Astrocyte of the cerebellum (primary cell): ENCODE results near the gene TRIM9.

Experiments
- DNase-seq: peaks from one replicate; pipeline ENCODE4 v3.0.0-alpha.2; 2011; ENCODE audit warnings: low read depth
- H3K4me3 ChIP-seq: 2 replicates; pipeline ENCODE4 v1.5.1; 2011; ENCODE audit warnings: mild to moderate bottlenecking, low read depth, low read length, moderate library complexity
- in situ Hi-C: cut with HindIII; loops from 2 replicates; pipeline ENCODE4 v1.10.0; 2017; ENCODE audit warnings: low sequenced_read_pairs
- TF ChIP-seq, protein P1 (sequence below): IDR thresholded peaks from 2 replicates; pipeline ENCODE4 v1.5.1; 2012; ENCODE audit warnings: low read length, low read depth, moderate library complexity, mild to moderate bottlenecking; ENCODE audit errors: missing control alignments

The TRIM9 gene

GRCh38 chr14:51079489-51079888 lies 15.4 kb downstream of the TRIM9 start:
- H3K4me3 ChIP-seq: no peak overlapping the region
- TF ChIP-seq, protein P1, sequence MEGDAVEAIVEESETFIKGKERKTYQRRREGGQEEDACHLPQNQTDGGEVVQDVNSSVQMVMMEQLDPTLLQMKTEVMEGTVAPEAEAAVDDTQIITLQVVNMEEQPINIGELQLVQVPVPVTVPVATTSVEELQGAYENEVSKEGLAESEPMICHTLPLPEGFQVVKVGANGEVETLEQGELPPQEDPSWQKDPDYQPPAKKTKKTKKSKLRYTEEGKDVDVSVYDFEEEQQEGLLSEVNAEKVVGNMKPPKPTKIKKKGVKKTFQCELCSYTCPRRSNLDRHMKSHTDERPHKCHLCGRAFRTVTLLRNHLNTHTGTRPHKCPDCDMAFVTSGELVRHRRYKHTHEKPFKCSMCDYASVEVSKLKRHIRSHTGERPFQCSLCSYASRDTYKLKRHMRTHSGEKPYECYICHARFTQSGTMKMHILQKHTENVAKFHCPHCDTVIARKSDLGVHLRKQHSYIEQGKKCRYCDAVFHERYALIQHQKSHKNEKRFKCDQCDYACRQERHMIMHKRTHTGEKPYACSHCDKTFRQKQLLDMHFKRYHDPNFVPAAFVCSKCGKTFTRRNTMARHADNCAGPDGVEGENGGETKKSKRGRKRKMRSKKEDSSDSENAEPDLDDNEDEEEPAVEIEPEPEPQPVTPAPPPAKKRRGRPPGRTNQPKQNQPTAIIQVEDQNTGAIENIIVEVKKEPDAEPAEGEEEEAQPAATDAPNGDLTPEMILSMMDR: no peak
- no peak for DNase-seq
- in situ Hi-C loops: no loop called here

DNA sequence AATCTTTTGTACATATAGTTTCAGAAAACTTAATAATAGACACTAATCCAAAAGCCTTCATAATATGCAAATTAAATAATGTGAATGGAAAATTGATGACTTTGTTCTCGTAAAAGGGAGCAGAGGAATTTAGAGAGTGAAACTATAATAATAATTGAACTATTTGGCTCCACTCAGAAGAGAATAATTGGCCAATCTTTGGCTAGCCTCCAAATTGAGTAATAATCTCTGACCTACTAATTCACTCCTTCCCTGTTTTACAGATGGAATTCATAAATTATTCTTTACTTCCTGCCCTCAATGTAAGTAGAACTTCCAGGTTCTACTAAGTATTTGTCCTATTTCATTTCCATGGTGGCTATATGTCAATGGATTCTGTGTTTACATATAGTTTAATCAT lies 15.8 kb downstream of the TRIM9 start:
- in situ Hi-C loops: no loop called here
- TF ChIP-seq, protein P1: no peak
- H3K4me3 ChIP-seq: no peak overlapping the region
- no peak for DNase-seq

GRCh38 chr14:51074701-51075385 lies 20.1 kb downstream of the TRIM9 start:
- TF ChIP-seq, protein P1: no peak
- no peak overlapping the region for H3K4me3 ChIP-seq
- DNase-seq: no peak
- in situ Hi-C loops: no loop called here

DNA sequence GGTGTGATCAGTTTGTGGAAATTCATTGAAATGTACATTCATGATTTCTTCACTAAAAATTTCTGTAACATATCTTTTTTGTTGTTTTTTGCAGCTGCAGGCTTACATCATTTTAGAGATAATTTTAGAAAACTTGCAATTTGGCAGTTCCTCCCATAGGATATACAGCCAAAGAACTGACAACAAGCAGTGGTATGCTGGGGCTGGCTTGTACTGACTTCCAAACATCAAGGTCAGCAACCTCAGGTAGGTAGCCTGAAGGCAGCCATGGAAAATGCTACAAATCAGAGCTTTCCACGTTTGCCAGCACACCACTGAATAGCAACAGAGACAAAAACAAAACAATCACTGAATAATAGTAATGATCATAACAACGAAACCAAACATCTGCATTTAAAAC lies 21.2 kb downstream of the TRIM9 start:
- no peak for DNase-seq
- H3K4me3 ChIP-seq: no peak overlapping the region
- in situ Hi-C loops: no loop called here
- TF ChIP-seq, protein P1: no peak

- DNase-seq: no peak
- H3K4me3 ChIP-seq: no peak overlapping the region
- TF ChIP-seq, protein P1: no peak
- in situ Hi-C loops: no loop called here
These were observed 21.9 kb downstream of the TRIM9 start for GRCh38 chr14:51072976-51073375.

DNA sequence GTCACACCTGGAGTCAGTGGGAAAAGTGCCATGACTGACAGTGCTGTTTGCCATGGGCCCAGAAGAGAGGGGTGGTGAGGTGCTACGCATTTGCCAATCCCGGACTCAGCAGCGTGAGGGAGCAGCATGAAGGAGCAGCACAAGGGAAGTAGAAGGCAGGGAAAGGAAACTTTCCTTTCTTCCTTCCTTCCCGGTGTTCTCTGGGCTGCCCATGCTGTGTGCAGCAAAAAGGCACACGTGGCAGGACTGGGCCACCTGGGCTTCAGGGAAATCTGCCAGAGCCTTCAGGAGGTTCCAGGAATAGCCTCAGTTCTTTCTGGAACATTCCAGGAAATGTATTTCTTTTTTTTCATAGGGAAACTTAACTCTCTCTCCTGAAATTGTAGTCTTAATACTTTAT lies 23.0 kb downstream of the TRIM9 start:
- no peak overlapping the region for H3K4me3 ChIP-seq
- TF ChIP-seq, protein P1: no peak
- DNase-seq: no peak

DNA sequence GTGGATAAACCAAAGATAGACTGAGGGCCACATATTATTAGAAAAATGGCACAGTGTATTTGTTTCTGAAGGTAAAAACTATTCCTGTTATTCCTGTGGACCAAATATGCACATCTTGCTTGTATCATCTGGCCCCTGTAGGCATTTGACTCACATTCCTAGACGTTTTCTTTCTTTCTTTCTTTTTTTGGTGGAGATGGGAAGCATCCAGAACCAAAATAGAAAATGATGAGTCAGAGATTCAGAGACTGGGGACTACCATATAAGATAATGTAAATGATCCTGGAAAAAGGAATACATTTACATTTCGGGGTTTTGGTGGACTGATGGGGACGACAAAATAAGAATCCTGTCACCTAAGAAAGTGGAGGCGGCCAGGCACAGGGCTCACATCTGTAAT lies 24.2 kb downstream of the TRIM9 start:
- in situ Hi-C loops: no loop called here
- H3K4me3 ChIP-seq: no peak overlapping the region
- DNase-seq: no peak
- TF ChIP-seq, protein P1: no peak

More for the DNA sequence above, 23.0 kb downstream of the TRIM9 start:
- in situ Hi-C loops: no loop called here
